ENCODE results near the gene RAB23. TPM values are rescaled to one million over a fixed set of nuclear protein-coding genes. Genes with fewer than 3 reads are reported as not detected.

RAB23 gene
- total RNA-seq, 1 experiment from 2014 or later, result 11.7 TPM

DNA sequence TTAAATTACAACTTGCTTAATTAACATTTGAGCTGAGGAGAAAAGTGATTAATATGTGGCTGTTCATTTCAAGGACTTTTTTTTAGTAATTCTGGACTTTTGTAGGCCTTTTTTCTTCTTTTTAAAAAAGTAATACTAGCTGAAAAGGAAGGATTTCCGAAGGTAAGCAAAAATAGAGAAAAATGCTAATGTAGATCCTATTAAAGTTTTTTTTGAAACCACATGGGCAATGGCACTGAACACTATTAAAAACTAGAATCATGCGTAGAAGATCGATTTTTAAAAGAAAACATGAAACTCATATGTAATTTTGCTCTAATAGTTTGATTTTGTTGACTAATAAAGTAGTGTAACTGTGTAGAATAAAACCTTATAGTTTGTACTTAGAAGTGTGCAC is 47.6 kb downstream of the RAB23 start:
- no peak for DNase-seq (ENCODE audit: low read depth, low spot score)
- Histone ChIP-seq H2AFZ (ENCODE audit: low read depth, low read length, poor library complexity, severe bottlenecking) (no peak overlapping the region), H3K9me2 (ENCODE audit: insufficient read depth) (no peaks in the 10 kb centered on the region), H3K36me3 (ENCODE audit: control insufficient read depth in 1 of 2, insufficient read depth in 2 of 2, low read length in 2 of 2) (no peaks in the 10 kb centered on the region), H3K9me3 (ENCODE audit: control insufficient read depth in 1 of 2, insufficient read depth in 1 of 2, low read depth in 1 of 2, low read length in 2 of 2) (no peaks in the 10 kb centered on the region), H3K4me3 (replicated peaks in 1 of 2; ENCODE audit: low read depth in 1 of 2, low read length in 2 of 2) (peak overlapping the region; percentile 78 to 85), H3K27me3 (ENCODE audit: insufficient read depth, low read length) (no peaks in the 10 kb centered on the region), H3K27ac (ENCODE audit: low read depth, low read length) (peak overlapping the region; percentile 90; the same call in 1 of the 2 replicates), H3K4me2 (ENCODE audit: low read length) (peak overlapping the region; percentile 85), H4K20me1 (ENCODE audit: insufficient read depth) (no peaks in the 10 kb centered on the region), H3K9ac (ENCODE audit: low read length) (peak overlapping the region; percentile 91), H3K79me2 (ENCODE audit: insufficient read depth, low read length) (peaks cover 79% of the 10 kb centered on the region), H3K4me1 (ENCODE audit: control insufficient read depth in 1 of 2, insufficient read depth in 2 of 2, low read length in 2 of 2) (peaks cover 6 to 20% of the 10 kb centered on the region in 2 experiments)
- no peak for TF ChIP-seq EZH2 (IDR thresholded peaks at IDR 0.05)
- TF ChIP-seq, protein P1, sequence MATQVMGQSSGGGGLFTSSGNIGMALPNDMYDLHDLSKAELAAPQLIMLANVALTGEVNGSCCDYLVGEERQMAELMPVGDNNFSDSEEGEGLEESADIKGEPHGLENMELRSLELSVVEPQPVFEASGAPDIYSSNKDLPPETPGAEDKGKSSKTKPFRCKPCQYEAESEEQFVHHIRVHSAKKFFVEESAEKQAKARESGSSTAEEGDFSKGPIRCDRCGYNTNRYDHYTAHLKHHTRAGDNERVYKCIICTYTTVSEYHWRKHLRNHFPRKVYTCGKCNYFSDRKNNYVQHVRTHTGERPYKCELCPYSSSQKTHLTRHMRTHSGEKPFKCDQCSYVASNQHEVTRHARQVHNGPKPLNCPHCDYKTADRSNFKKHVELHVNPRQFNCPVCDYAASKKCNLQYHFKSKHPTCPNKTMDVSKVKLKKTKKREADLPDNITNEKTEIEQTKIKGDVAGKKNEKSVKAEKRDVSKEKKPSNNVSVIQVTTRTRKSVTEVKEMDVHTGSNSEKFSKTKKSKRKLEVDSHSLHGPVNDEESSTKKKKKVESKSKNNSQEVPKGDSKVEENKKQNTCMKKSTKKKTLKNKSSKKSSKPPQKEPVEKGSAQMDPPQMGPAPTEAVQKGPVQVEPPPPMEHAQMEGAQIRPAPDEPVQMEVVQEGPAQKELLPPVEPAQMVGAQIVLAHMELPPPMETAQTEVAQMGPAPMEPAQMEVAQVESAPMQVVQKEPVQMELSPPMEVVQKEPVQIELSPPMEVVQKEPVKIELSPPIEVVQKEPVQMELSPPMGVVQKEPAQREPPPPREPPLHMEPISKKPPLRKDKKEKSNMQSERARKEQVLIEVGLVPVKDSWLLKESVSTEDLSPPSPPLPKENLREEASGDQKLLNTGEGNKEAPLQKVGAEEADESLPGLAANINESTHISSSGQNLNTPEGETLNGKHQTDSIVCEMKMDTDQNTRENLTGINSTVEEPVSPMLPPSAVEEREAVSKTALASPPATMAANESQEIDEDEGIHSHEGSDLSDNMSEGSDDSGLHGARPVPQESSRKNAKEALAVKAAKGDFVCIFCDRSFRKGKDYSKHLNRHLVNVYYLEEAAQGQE (IDR thresholded peaks at IDR 0.05; ENCODE audit: low read depth), result no peak
- TF ChIP-seq SIN3A (IDR thresholded peaks at IDR 0.05; ENCODE audit: low read depth), result no peak
- TF ChIP-seq EGR1 (IDR thresholded peaks at IDR 0.05; ENCODE audit: low read depth), result no peak
- TF ChIP-seq CEBPB (IDR thresholded peaks at IDR 0.05; ENCODE audit: low read depth), result no peak
- no peak for TF ChIP-seq ELF1 (IDR thresholded peaks at IDR 0.05; ENCODE audit: borderline replicate concordance, low read depth)
- no peak for TF ChIP-seq POLR2A (IDR thresholded peaks at IDR 0.05; ENCODE audit: borderline replicate concordance, extremely low read depth, insufficient read depth, insufficient read length)
- TF ChIP-seq TCF7L2 (IDR thresholded peaks at IDR 0.05; ENCODE audit: borderline replicate concordance, extremely low read depth, insufficient read depth, insufficient read length), result no peak
- TF ChIP-seq, protein P2, sequence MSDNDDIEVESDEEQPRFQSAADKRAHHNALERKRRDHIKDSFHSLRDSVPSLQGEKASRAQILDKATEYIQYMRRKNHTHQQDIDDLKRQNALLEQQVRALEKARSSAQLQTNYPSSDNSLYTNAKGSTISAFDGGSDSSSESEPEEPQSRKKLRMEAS (IDR thresholded peaks at IDR 0.05), result no peak
- TF ChIP-seq, protein P3, sequence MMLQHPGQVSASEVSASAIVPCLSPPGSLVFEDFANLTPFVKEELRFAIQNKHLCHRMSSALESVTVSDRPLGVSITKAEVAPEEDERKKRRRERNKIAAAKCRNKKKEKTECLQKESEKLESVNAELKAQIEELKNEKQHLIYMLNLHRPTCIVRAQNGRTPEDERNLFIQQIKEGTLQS (IDR thresholded peaks at IDR 0.05), result no peak
- TF ChIP-seq ZFX (IDR thresholded peaks at IDR 0.05), result no peak
- TF ChIP-seq FOSL1 (IDR thresholded peaks at IDR 0.05; ENCODE audit: low read depth), result no peak
- no peak for TF ChIP-seq YY1 (IDR thresholded peaks at IDR 0.05; ENCODE audit: extremely low read depth, insufficient replicate concordance, low read depth, low read length)
- TF ChIP-seq EZH2phosphoT487 (IDR thresholded peaks at IDR 0.05; ENCODE audit: borderline replicate concordance), result no peak
- TF ChIP-seq RAD21 (IDR thresholded peaks at IDR 0.05; ENCODE audit: low read depth), result no peak
- no peak for TF ChIP-seq SRF (IDR thresholded peaks at IDR 0.05; ENCODE audit: low read depth)
- no peak for TF ChIP-seq ZNF274 (IDR thresholded peaks at IDR 0.05; ENCODE audit: low read depth, low read length)
- no peak for TF ChIP-seq ZBTB33 (IDR thresholded peaks at IDR 0.05; ENCODE audit: extremely low read depth, insufficient replicate concordance, low read length)
- no peak for TF ChIP-seq JUND (IDR thresholded peaks at IDR 0.05)
- TF ChIP-seq POLR2AphosphoS5 (IDR thresholded peaks at IDR 0.05; ENCODE audit: low read depth, low read length), result no peak
- CTCF ChIA-PET, result no interaction called here
- POLR2A ChIA-PET, result no interaction called here
- BruUV-seq (replicated peaks), result no TSS peak
- no peak for ATAC-seq
- RAD21 ChIA-PET (ENCODE audit: low non-redundant PET in 1 of 2, low total read pairs in 2 of 2, uncharacterized antibody in 2 of 2, unreplicated experiment in 2 of 2), result no interaction called here
- intact Hi-C loops (cut with micrococcal nuclease), result loop anchor here (5.0 kb wide), 1 partner anchor 217 kb away; the partner anchor contains the start of gene BEND6

Measured in HCT116 (cell line).